AG10803 (cell line): ENCODE data around the gene SLC6A6.

Experiments
- DNase-seq: peaks from one replicate; pipeline ENCODE4 v3.0.0; 2010; ENCODE audit warnings: low read depth
- H3K4me3 ChIP-seq: 2 replicates; pipeline ENCODE4 v1.5.1; 2011; ENCODE audit warnings: mild to moderate bottlenecking, low read length, control low read depth
- TF ChIP-seq, protein P1 (sequence below): conservative IDR thresholded peaks from 2 replicates; pipeline ENCODE4 v1.5.1; 2011; ENCODE audit warnings: mild to moderate bottlenecking, low read length, control low read depth, inconsistent platforms

SLC6A6 gene

DNA sequence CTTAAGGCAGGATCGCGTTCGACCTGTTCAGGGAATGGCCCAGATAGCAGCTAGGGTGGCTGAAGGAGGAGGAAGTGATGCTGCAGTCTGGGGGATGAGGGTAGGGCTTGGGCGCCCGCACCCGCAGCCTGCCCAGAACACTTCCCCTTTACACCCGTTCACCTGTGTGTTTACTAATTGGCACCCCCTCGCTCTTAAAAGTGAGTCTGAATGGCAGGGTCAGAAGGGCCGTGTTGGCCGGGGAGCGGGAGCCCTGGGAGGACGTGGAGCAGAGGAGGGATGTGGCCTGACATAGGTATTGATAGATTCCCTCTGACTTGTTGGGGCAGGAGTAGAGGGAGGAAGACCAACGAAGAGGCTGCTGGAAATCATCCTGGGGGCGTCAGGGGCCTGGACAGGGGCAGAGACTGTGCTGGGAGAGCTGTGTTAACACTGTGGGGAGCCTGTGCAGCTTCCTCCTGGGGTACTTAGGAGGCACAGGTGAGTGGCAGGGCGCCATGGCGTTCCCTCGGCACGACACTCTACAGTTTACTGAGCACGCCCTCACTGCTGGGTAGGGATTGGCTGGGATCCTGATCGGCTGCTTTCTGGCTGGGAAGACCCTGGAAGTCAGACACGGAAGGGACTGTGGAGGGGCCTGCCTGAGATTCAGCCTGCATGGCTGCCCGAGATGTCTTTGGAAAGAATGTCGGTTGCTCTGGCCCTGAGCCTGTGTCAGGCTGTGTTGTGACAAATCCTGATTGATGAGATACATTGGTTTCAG lies 51.7 kb downstream of the SLC6A6 start:
- no peak overlapping the region for H3K4me3 ChIP-seq
- DNase-seq = no peak
- TF ChIP-seq, protein P1, sequence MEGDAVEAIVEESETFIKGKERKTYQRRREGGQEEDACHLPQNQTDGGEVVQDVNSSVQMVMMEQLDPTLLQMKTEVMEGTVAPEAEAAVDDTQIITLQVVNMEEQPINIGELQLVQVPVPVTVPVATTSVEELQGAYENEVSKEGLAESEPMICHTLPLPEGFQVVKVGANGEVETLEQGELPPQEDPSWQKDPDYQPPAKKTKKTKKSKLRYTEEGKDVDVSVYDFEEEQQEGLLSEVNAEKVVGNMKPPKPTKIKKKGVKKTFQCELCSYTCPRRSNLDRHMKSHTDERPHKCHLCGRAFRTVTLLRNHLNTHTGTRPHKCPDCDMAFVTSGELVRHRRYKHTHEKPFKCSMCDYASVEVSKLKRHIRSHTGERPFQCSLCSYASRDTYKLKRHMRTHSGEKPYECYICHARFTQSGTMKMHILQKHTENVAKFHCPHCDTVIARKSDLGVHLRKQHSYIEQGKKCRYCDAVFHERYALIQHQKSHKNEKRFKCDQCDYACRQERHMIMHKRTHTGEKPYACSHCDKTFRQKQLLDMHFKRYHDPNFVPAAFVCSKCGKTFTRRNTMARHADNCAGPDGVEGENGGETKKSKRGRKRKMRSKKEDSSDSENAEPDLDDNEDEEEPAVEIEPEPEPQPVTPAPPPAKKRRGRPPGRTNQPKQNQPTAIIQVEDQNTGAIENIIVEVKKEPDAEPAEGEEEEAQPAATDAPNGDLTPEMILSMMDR = no peak

- no peak overlapping the region for H3K4me3 ChIP-seq
- TF ChIP-seq, protein P1 = no peak
- no peak for DNase-seq
These were observed 52.4 kb downstream of the SLC6A6 start for GRCh38 chr3:14454639-14455310.

DNA sequence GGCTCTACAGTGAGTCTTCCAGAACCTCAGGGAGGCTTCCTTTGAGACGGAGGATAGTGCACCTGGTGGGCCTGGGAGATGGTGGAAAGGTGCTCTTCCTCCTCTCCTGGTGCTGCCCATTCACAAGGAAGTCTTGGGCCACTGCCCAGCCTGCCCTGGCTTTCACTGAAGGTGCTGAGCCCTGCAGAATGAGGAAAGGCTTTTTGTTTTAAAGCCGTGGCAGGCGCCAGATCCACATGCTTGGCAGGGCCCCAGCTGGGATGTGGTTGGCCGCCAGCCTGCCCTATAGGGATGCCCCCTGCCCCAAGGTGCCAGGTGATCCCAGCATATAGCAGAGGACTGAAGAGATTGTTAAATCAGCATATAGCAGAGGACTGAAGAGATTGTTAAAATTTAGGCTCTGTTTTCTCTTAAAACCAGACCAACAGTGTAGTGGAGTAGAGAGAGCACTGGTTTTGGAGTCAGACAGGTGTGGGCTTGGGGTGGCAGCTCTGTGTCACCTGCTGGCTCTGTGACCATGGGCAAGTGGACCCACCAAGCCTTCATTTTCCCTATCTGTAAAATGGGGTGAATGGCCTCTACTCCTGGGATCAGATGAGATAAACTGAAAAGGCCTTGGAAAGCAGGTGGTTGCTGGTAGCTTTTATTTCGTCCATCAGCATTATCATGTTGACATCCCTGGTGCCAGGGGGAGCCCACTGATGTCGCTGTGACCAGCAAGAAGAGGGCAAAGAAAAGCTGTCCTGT lies 53.3 kb downstream of the SLC6A6 start:
- H3K4me3 ChIP-seq = no peak overlapping the region
- DNase-seq = no peak
- TF ChIP-seq, protein P1 = no peak

DNA sequence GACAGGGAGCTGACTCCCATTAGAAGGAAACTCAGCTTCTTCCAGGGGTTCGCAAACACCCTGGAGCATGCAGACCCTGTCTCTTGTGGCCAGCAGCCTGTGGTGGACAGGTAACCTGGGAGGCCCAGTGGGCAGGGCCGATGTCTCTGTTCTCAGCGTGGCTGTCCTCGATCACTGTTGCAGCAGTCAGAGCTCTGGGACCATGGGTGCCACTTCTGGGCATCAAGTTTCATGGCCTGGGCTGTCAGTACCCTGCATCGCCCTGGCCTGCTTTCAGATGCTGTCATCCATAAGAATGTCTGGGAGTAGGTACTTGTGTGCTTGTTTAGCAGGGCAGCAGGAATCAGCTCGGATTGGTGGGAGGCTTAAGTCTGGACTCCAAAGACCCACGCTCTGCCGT lies 54.4 kb downstream of the SLC6A6 start:
- TF ChIP-seq, protein P1 = no peak
- no peak for DNase-seq

GRCh38 chr3:14457481-14457880 lies 55.1 kb downstream of the SLC6A6 start:
- TF ChIP-seq, protein P1 = no peak
- DNase-seq = no peak

More for the DNA sequence above, 54.4 kb downstream of the SLC6A6 start:
- no peak overlapping the region for H3K4me3 ChIP-seq

GRCh38 chr3:14457999-14458398 lies 55.6 kb downstream of the SLC6A6 start:
- TF ChIP-seq, protein P1 = no peak
- DNase-seq = no peak

More at GRCh38 chr3:14457481-14457880, 55.1 kb downstream of the SLC6A6 start:
- no peak overlapping the region for H3K4me3 ChIP-seq

More at GRCh38 chr3:14457999-14458398, 55.6 kb downstream of the SLC6A6 start:
- no peak overlapping the region for H3K4me3 ChIP-seq
